MCF 10A (cell line): ENCODE results near the gene DOC2B. TPM values are rescaled to one million over a fixed set of nuclear protein-coding genes. Genes with fewer than 3 reads are reported as not detected.
"Not testable (repeated sequence)": the region's sequence is repeated elsewhere in the genome, so short reads cannot be mapped to it uniquely, and the experiment has no call there.

Experiments used
- BruUV-seq: library from RNA; stranded (reverse); fragments of 400-500 nt; replicated peaks from 2 replicates; lab custom pipeline; 2021; lab: Mats Ljungman, UMichigan
- CTCF ChIA-PET: fragments of 300-600 bp; sonication (Branson Sonifier 250); formaldehyde crosslinking; extraction: SDS; loops from one replicate; lab custom pipeline; 2021; ENCODE audit warnings: antibody characterized with exemption, inconsistent platforms; lab: Yijun Ruan, JAX
- POLR2A ChIA-PET: fragments of 300-600, 350-650 bp; sonication (Branson Sonifier 250); formaldehyde crosslinking; extraction: SDS; loops from one replicate; lab custom pipeline; 2020; ENCODE audit warnings: antibody characterized with exemption, inconsistent platforms; lab: Yijun Ruan, JAX
- DNase-seq: peaks from one replicate; pipeline ENCODE4 v3.0.0-alpha.2; 2018; ENCODE audit not compliant: unreplicated experiment
- H3K27ac Mint-ChIP-seq: one replicate; pipeline ENCODE4 v1.8.0; 2022; ENCODE audit warnings: mild to moderate bottlenecking, low read depth, mixed read lengths; ENCODE audit not compliant: unreplicated experiment
- H3K27me3 Mint-ChIP-seq: one replicate; pipeline ENCODE4 v1.8.0; 2022; ENCODE audit warnings: mixed read lengths; ENCODE audit not compliant: insufficient read depth, unreplicated experiment
- H3K36me3 Mint-ChIP-seq: one replicate; pipeline ENCODE4 v1.8.0; 2022; ENCODE audit warnings: mild to moderate bottlenecking, moderate library complexity, mixed read lengths; ENCODE audit not compliant: insufficient read depth, unreplicated experiment
- H3K4me1 Mint-ChIP-seq: one replicate; pipeline ENCODE4 v1.8.0; 2022; ENCODE audit warnings: mixed read lengths; ENCODE audit not compliant: insufficient read depth, unreplicated experiment
- H3K4me3 Mint-ChIP-seq: one replicate; pipeline ENCODE4 v1.8.0; 2022; ENCODE audit warnings: mild to moderate bottlenecking, moderate library complexity, mixed read lengths; ENCODE audit not compliant: unreplicated experiment
- H3K9me3 Mint-ChIP-seq: one replicate; pipeline ENCODE4 v1.8.0; 2022; ENCODE audit warnings: mixed read lengths; ENCODE audit not compliant: unreplicated experiment
- CTCF ChIP-seq: fragments of 200-600 bp; IDR thresholded peaks from one replicate; pipeline ENCODE4 v1.8.0; 2022; ENCODE audit warnings: antibody characterized with exemption, mild to moderate bottlenecking; ENCODE audit not compliant: unreplicated experiment
- intact Hi-C: fragments of 100-400 bp; cut with micrococcal nuclease; formaldehyde crosslinking; loops from 2 replicates; pipeline ENCODE4 v1.14.1; 2022
- total RNA-seq: library from RNA; stranded (reverse); gene quantifications from 2 replicates; pipeline ENCODE4 v1.2.3, GENCODE V29; 2022

The DOC2B gene
- total RNA-seq, 1 experiment from 2014 or later, result not detected

- BruUV-seq, result no TSS peak
- H3K9me3 Mint-ChIP-seq, result no peaks in the 10 kb centered on the region
- DNase-seq, result no peak
- POLR2A ChIA-PET, result no interaction called here
- TF ChIP-seq CTCF, result no peak
- no peaks in the 10 kb centered on the region for H3K36me3 Mint-ChIP-seq
- intact Hi-C loops, result no loop called here
- no peak overlapping the region for H3K4me3 Mint-ChIP-seq
- H3K4me1 Mint-ChIP-seq, result no peaks in the 10 kb centered on the region
- CTCF ChIA-PET, result no interaction called here
- no peak overlapping the region for H3K27ac Mint-ChIP-seq
- H3K27me3 Mint-ChIP-seq, result peaks cover 10% of the 10 kb centered on the region
These were observed 40.7 kb upstream of the DOC2B start for GRCh38 chr17:222172-222571.

- ChIA-PET CTCF (no interaction called here), POLR2A (no interaction called here)
- no peaks in the 10 kb centered on the region for H3K4me1 Mint-ChIP-seq
- no peaks in the 10 kb centered on the region for H3K27me3 Mint-ChIP-seq
- intact Hi-C loops, result no loop called here
- no peak for DNase-seq
- no peak for TF ChIP-seq CTCF
- no TSS peak for BruUV-seq
- no peak overlapping the region for H3K4me3 Mint-ChIP-seq
- H3K36me3 Mint-ChIP-seq, result no peaks in the 10 kb centered on the region
- no peak overlapping the region for H3K27ac Mint-ChIP-seq
- H3K9me3 Mint-ChIP-seq, result no peaks in the 10 kb centered on the region
These were observed 38.2 kb upstream of the DOC2B start for GRCh38 chr17:219696-220095.

- H3K4me3 Mint-ChIP-seq, result no peak overlapping the region
- no peak for DNase-seq
- H3K4me1 Mint-ChIP-seq, result no peaks in the 10 kb centered on the region
- intact Hi-C loops, result no loop called here
- ChIA-PET CTCF (no interaction called here), POLR2A (no interaction called here)
- H3K36me3 Mint-ChIP-seq, result no peaks in the 10 kb centered on the region
- no peaks in the 10 kb centered on the region for H3K27me3 Mint-ChIP-seq
- BruUV-seq, result no TSS peak
- no peak overlapping the region for H3K27ac Mint-ChIP-seq
- no peak for TF ChIP-seq CTCF
- H3K9me3 Mint-ChIP-seq, result no peaks in the 10 kb centered on the region
These were observed 37.1 kb upstream of the DOC2B start for GRCh38 chr17:218432-219110.

- no peaks in the 10 kb centered on the region for H3K36me3 Mint-ChIP-seq
- no peak overlapping the region for H3K4me3 Mint-ChIP-seq
- no peaks in the 10 kb centered on the region for H3K9me3 Mint-ChIP-seq
- no TSS peak for BruUV-seq
- ChIA-PET POLR2A (no interaction called here), CTCF (no interaction called here)
- no peak for TF ChIP-seq CTCF
- intact Hi-C loops, result no loop called here
- H3K27me3 Mint-ChIP-seq, result peaks cover 5% of the 10 kb centered on the region
- H3K4me1 Mint-ChIP-seq, result no peaks in the 10 kb centered on the region
- no peak overlapping the region for H3K27ac Mint-ChIP-seq
- DNase-seq, result no peak
These were observed 35.2 kb upstream of the DOC2B start for GRCh38 chr17:216625-217024.

- H3K27ac Mint-ChIP-seq, H3K9me3 Mint-ChIP-seq, intact Hi-C loops, DNase-seq, BruUV-seq, H3K4me3 Mint-ChIP-seq, H3K4me1 Mint-ChIP-seq, H3K36me3 Mint-ChIP-seq, CTCF ChIA-PET, POLR2A ChIA-PET: not testable (repeated sequence)
- H3K27me3 Mint-ChIP-seq, result peaks cover 13% of the 10 kb centered on the region
These were observed 34.4 kb upstream of the DOC2B start for GRCh38 chr17:215563-216478.
